DMS53 (cell line): Measurements from ENCODE around the gene CAPN7.

Experiments
- DNase-seq: peaks from one replicate; lab custom pipeline; 2025; lab: John Stamatoyannopoulos, UW

The CAPN7 gene

GRCh38 chr3:15246186-15246585 is 40.1 kb downstream of the CAPN7 start:
- no peak for DNase-seq

GRCh38 chr3:15253023-15253697 is 47.1 kb downstream of the CAPN7 start:
- DNase-seq: no peak

- no peak for DNase-seq
Observed at GRCh38 chr3:15255215-15255614, 49.2 kb downstream of the CAPN7 start.

- DNase-seq: no peak
Observed at GRCh38 chr3:15256861-15257341, 50.9 kb downstream of the CAPN7 start.

- no peak for DNase-seq
Observed at GRCh38 chr3:15258720-15259119, 52.7 kb downstream of the CAPN7 start.

- no peak for DNase-seq
Observed at GRCh38 chr3:15260531-15260930, 54.5 kb downstream of the CAPN7 start.

- no peak for DNase-seq
Observed at GRCh38 chr3:15261274-15261673, 55.2 kb downstream of the CAPN7 start.

GRCh38 chr3:15262021-15262420 is 56.0 kb downstream of the CAPN7 start:
- DNase-seq: no peak

- no peak for DNase-seq
Observed at GRCh38 chr3:15263120-15263519, 57.1 kb downstream of the CAPN7 start.

GRCh38 chr3:15263926-15264325 is 57.9 kb downstream of the CAPN7 start:
- DNase-seq: no peak

GRCh38 chr3:15264486-15264885 is 58.4 kb downstream of the CAPN7 start:
- no peak for DNase-seq

- DNase-seq: no peak
Observed at GRCh38 chr3:15265655-15266509, 59.8 kb downstream of the CAPN7 start.

GRCh38 chr3:15266510-15267376 is 60.7 kb downstream of the CAPN7 start:
- no peak for DNase-seq

GRCh38 chr3:15267502-15267901 is 61.5 kb downstream of the CAPN7 start:
- DNase-seq: no peak

GRCh38 chr3:15268033-15268631 is 62.1 kb downstream of the CAPN7 start:
- DNase-seq: peak; percentile 77

GRCh38 chr3:15269091-15269989 is 63.3 kb downstream of the CAPN7 start:
- peak; percentile 89 for DNase-seq

GRCh38 chr3:15271030-15271429 is 65.0 kb downstream of the CAPN7 start:
- DNase-seq: no peak

- DNase-seq: no peak
Observed at GRCh38 chr3:15271785-15272381, 65.8 kb downstream of the CAPN7 start.

GRCh38 chr3:15272426-15273196 is 66.6 kb downstream of the CAPN7 start:
- no peak for DNase-seq

- no peak for DNase-seq
Observed at GRCh38 chr3:15273227-15273626, 67.2 kb downstream of the CAPN7 start.
